IMR-90 (cell line): ENCODE data around the gene BHLHA9. TPM values are rescaled to one million over a fixed set of nuclear protein-coding genes. Genes with fewer than 3 reads are reported as not detected.

Source experiments
- ATAC-seq: fragments of 200-7000 bp; cut with Tn5 transposase; 2 replicates; pipeline ENCODE4 v1.9.1; 2020; ENCODE audit warnings: low read depth, mild to moderate bottlenecking, moderate library complexity
- BruUV-seq: library from RNA; stranded (reverse); fragments of 400-500 nt; replicated peaks from 2 replicates; lab custom pipeline; 2021; lab: Mats Ljungman, UMichigan
- CTCF ChIA-PET: fragments of 300-600 bp; formaldehyde crosslinking; extraction: SDS; loops from one replicate; lab custom pipeline; 2021; ENCODE audit warnings: antibody characterized with exemption; lab: Yijun Ruan, JAX
- POLR2A ChIA-PET: fragments of 300-600 bp; sonication (Branson Sonifier 250); formaldehyde crosslinking; loops from one replicate; lab custom pipeline; 2022; ENCODE audit warnings: antibody characterized with exemption; ENCODE audit not compliant: unreplicated experiment; lab: Charles Lee
- DNase-seq: peaks from one replicate; pipeline ENCODE4 v3.0.0; 2013
- H2AFZ ChIP-seq: replicated peaks from 2 replicates; pipeline ENCODE3; 2013; ENCODE audit warnings: low read length, mild to moderate bottlenecking; ENCODE audit not compliant: poor library complexity
- H2AK5ac ChIP-seq: 2 replicates; pipeline ENCODE4 v1.6.1; 2013; ENCODE audit warnings: low read depth, low read length, inconsistent platforms
- H2AK9ac ChIP-seq: replicated peaks from 2 replicates; pipeline ENCODE3; 2013; ENCODE audit warnings: mild to moderate bottlenecking, low read depth, low read length, moderate library complexity; ENCODE audit not compliant: poor library complexity
- H2BK120ac ChIP-seq: 2 replicates; pipeline ENCODE4 v1.6.1; 2013; ENCODE audit warnings: low read depth, low read length, inconsistent platforms
- H2BK15ac ChIP-seq: 3 replicates; pipeline ENCODE4 v1.6.1; 2013; ENCODE audit warnings: low read depth, low read length, inconsistent platforms
- H2BK20ac ChIP-seq: 2 replicates; pipeline ENCODE4 v1.6.1; 2013; ENCODE audit warnings: low read depth, mild to moderate bottlenecking, inconsistent platforms, low read length, moderate library complexity
- H2BK5ac ChIP-seq: 2 replicates; pipeline ENCODE4 v1.6.1; 2013; ENCODE audit warnings: mild to moderate bottlenecking, low read depth, low read length, inconsistent platforms; ENCODE audit not compliant: poor library complexity, severe bottlenecking
- H3K14ac ChIP-seq: replicated peaks from 2 replicates; pipeline ENCODE4 v1.6.1; 2013; ENCODE audit warnings: low read depth, low read length, inconsistent platforms
- H3K18ac ChIP-seq: 2 replicates; pipeline ENCODE4 v1.6.1; 2013; ENCODE audit warnings: low read depth, low read length, control low read depth
- H3K23ac ChIP-seq: 2 replicates; pipeline ENCODE4 v1.6.1; 2013; ENCODE audit warnings: low read depth, low read length, inconsistent platforms
- H3K27ac ChIP-seq: 2 replicates; pipeline ENCODE4 v1.5.1; 2013; ENCODE audit warnings: mild to moderate bottlenecking, control low read depth, low read length; ENCODE audit not compliant: insufficient read depth
- H3K27me3 ChIP-seq: 2 replicates; pipeline ENCODE4 v1.6.1; 2013; ENCODE audit warnings: low read length; ENCODE audit not compliant: control insufficient read depth, insufficient read depth
- H3K36me3 ChIP-seq: 2 replicates; pipeline ENCODE4 v1.6.1; 2013; ENCODE audit warnings: low read length, mixed read lengths; ENCODE audit not compliant: control insufficient read depth, insufficient read depth
- H3K4ac ChIP-seq: 2 replicates; pipeline ENCODE4 v1.6.1; 2013; ENCODE audit warnings: low read depth, low read length, inconsistent platforms
- H3K4me1 ChIP-seq: 2 replicates; pipeline ENCODE4 v1.6.1; 2013; ENCODE audit warnings: low read length, mixed read lengths; ENCODE audit not compliant: control insufficient read depth, insufficient read depth
- H3K4me2 ChIP-seq: 2 replicates; pipeline ENCODE4 v1.6.1; 2013; ENCODE audit warnings: low read depth, mild to moderate bottlenecking, control low read depth, low read length, moderate library complexity
- H3K4me3 ChIP-seq: 2 replicates; pipeline ENCODE4 v1.5.1; 2013; ENCODE audit warnings: low read depth, mild to moderate bottlenecking, control low read depth, low read length, moderate library complexity; ENCODE audit not compliant: insufficient read depth
- H3K56ac ChIP-seq: 2 replicates; pipeline ENCODE4 v1.6.1; 2013; ENCODE audit warnings: low read length, inconsistent platforms; ENCODE audit not compliant: insufficient read depth; ENCODE audit errors: extremely low read depth
- H3K79me1 ChIP-seq, 2 experiments: 2 replicates each; pipeline ENCODE4 v1.6.1; 2013; ENCODE audit warnings: low read length in 2 of 2, inconsistent platforms in 1 of 2, low read depth in 1 of 2
- H3K9ac ChIP-seq: 2 replicates; pipeline ENCODE4 v1.6.1; 2013; ENCODE audit warnings: low read depth, low read length, control low read depth
- H3K9me1 ChIP-seq: 2 replicates; pipeline ENCODE4 v1.6.1; 2013; ENCODE audit warnings: low read length, inconsistent platforms; ENCODE audit not compliant: insufficient read depth
- H3K9me3 ChIP-seq: 2 replicates; pipeline ENCODE4 v1.6.1; 2013; ENCODE audit warnings: low read length; ENCODE audit not compliant: control insufficient read depth, insufficient read depth
- H4K20me1 ChIP-seq: 2 replicates; pipeline ENCODE4 v1.6.1; 2013; ENCODE audit warnings: low read length, inconsistent platforms; ENCODE audit not compliant: insufficient read depth
- H4K5ac ChIP-seq: 2 replicates; pipeline ENCODE4 v1.6.1; 2013; ENCODE audit warnings: mild to moderate bottlenecking, low read depth, low read length, control low read depth
- H4K8ac ChIP-seq, 2 experiments: 2 replicates each; pipeline ENCODE4 v1.6.1; 2013; ENCODE audit warnings: low read depth in 2 of 2, low read length in 2 of 2, control low read depth in 1 of 2, inconsistent platforms in 1 of 2
- H4K91ac ChIP-seq: 2 replicates; pipeline ENCODE4 v1.6.1; 2013; ENCODE audit warnings: low read depth, low read length, inconsistent platforms; ENCODE audit not compliant: insufficient read depth
- CHD1 ChIP-seq: IDR thresholded peaks from 2 replicates; pipeline ENCODE4 v1.6.1; 2012; ENCODE audit warnings: low read depth, low read length, improper control_type of control experiment
- RCOR1 ChIP-seq: IDR thresholded peaks from 2 replicates; pipeline ENCODE4 v1.6.1; 2012; ENCODE audit warnings: mild to moderate bottlenecking, low read length, improper control_type of control experiment; ENCODE audit not compliant: insufficient replicate concordance
- SMC3 ChIP-seq: fragments of 150-350 bp; IDR thresholded peaks from 2 replicates; pipeline ENCODE4 v1.6.1; 2016; ENCODE audit warnings: low read depth, mild to moderate bottlenecking, antibody characterized with exemption, low read length, moderate library complexity
- WGBS, 2 experiments: methylation state at CpG; one replicate each; pipeline versions ENCODE4 v1.1.5 to v1.1.7; 2013; ENCODE audit warnings: missing lambda C conversion rate in 2 of 2; ENCODE audit not compliant: insufficient read length in 1 of 2; ENCODE audit errors: extremely low coverage in 2 of 2; 5-methylcytosine and 5-hydroxymethylcytosine counted together
- dilution Hi-C: fragments of 300-500 bp; cut with HindIII; formaldehyde crosslinking; loops from one replicate; pipeline ENCODE4 v1.14.3; 2018; ENCODE audit warnings: low sequenced_read_pairs; ENCODE audit not compliant: unreplicated experiment
- in situ Hi-C: fragments of 300-500 bp; cut with MboI; formaldehyde crosslinking; loops from 3 replicates; pipeline ENCODE4 v1.14.3; 2019; ENCODE audit warnings: low sequenced_read_pairs, inconsistent platforms, mixed read lengths
- intact Hi-C: fragments of 100-400 bp; cut with micrococcal nuclease; formaldehyde crosslinking; loops from 2 replicates; pipeline ENCODE4 v1.10.0; 2022
- polyA plus RNA-seq, 3 experiments: library from polyadenylated mRNA; depleted of rRNA; stranded (reverse); fragments of >200 nt; gene quantifications; 2 replicates each; pipeline ENCODE4 v1.2.3, GENCODE V29; 2012; ENCODE audit warnings: low replicate concordance in 1 of 3
- total RNA-seq: library from RNA; depleted of rRNA; stranded (reverse); fragments of >200 nt; gene quantifications from 2 replicates; pipeline ENCODE4 v1.2.3, GENCODE V29; 2012
- TF ChIP-seq, protein P1 (sequence below): fragments of 150-350 bp; IDR thresholded peaks from 2 replicates; pipeline ENCODE4 v1.6.1; 2016; ENCODE audit warnings: low read depth, mild to moderate bottlenecking, low read length, moderate library complexity, borderline replicate concordance

BHLHA9 gene
- total and polyA plus RNA-seq, 2 of the 4 experiments (the other 2 are of a cell fraction), result not detected

DNA sequence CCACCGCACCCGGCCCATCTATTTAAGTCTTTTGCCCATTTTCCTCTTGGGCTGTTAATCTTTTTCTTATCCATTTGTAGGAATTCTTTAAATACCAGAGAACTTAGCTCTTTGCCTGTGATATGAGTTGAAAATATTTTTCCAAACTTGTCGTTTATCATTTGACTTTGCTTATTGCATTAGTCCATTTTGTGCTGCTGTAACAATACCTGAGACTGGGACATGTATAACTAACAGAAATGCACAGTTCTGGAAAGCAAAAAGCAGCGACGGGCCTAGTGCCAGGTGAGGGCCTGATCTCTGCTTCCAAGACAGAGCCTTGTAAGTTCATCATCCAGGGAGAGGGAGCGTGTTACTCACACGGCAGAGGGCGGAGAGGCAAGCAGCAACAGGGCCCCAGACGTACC lies 25.6 kb upstream of the BHLHA9 start:
- Histone ChIP-seq H4K5ac (no peak overlapping the region), H2BK120ac (no peak overlapping the region), H3K14ac (no peak overlapping the region), H3K18ac (no peak overlapping the region), H3K36me3 (no peaks in the 10 kb centered on the region), H3K9ac (no peak overlapping the region), H3K9me3 (no peaks in the 10 kb centered on the region), H2BK15ac (no peak overlapping the region), H2BK5ac (no peak overlapping the region), H3K9me1 (no peaks in the 10 kb centered on the region), H2AK9ac (no peak overlapping the region), H4K91ac (no peak overlapping the region), H4K20me1 (no peaks in the 10 kb centered on the region), H2BK20ac (0 out of 2 replicates have a peak overlapping the region, but pooled peaks have one; percentile 35), H4K8ac (no peak overlapping the region), H3K27ac (no peak overlapping the region), H3K4me1 (0 out of 2 replicates have a peak, but pooled peaks cover 2% of the 10 kb centered on the region), H3K4me2 (no peak overlapping the region), H3K4ac (no peak overlapping the region), H2AFZ (peak overlapping the region; percentile 70), H2AK5ac (no peak overlapping the region), H3K27me3 (peaks cover 2% of the 10 kb centered on the region), H3K4me3 (no peak overlapping the region), H3K56ac (no peak overlapping the region), H3K23ac (no peak overlapping the region), H3K79me1 (no peaks in the 10 kb centered on the region)
- 44% methylated on average over 2 of the region's 9 CpGs; no CpG with 5 or more reads in 1 of the 2 experiments for WGBS, 2 experiments
- ChIA-PET POLR2A (no interaction called here), CTCF (interaction anchor here (0.6 kb wide), 1 partner anchor 169 kb away, joined by 5 read pairs; no protein-coding TSS in a partner anchor)
- ATAC-seq, result peak; percentile 76
- BruUV-seq, result no TSS peak
- dilution Hi-C loops (no loop called here), in situ Hi-C loops (no loop called here), intact Hi-C loops (no loop called here)
- DNase-seq, result peak; percentile 33
- TF ChIP-seq, protein P1, sequence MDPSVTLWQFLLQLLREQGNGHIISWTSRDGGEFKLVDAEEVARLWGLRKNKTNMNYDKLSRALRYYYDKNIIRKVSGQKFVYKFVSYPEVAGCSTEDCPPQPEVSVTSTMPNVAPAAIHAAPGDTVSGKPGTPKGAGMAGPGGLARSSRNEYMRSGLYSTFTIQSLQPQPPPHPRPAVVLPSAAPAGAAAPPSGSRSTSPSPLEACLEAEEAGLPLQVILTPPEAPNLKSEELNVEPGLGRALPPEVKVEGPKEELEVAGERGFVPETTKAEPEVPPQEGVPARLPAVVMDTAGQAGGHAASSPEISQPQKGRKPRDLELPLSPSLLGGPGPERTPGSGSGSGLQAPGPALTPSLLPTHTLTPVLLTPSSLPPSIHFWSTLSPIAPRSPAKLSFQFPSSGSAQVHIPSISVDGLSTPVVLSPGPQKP, result no peak
- TF ChIP-seq SMC3 (no peak), CHD1 (no peak), RCOR1 (no peak)
